Pulmonary artery endothelial cell (primary cell): ENCODE results near the gene GRID2. TPM values are rescaled to one million over a fixed set of nuclear protein-coding genes. Genes with fewer than 3 reads are reported as not detected.

Source experiments
- DNase-seq: peaks from one replicate; pipeline ENCODE4 v3.0.0-alpha.2; 2011; ENCODE audit warnings: low read depth, low spot score
- total RNA-seq: library from RNA; depleted of rRNA; stranded (reverse); fragments of >200 nt; gene quantifications from 2 replicates; pipeline ENCODE4 v1.2.3, GENCODE V29; 2014

Gene GRID2
- total RNA-seq, 1 donor from 2014 or later, result not detected

DNA sequence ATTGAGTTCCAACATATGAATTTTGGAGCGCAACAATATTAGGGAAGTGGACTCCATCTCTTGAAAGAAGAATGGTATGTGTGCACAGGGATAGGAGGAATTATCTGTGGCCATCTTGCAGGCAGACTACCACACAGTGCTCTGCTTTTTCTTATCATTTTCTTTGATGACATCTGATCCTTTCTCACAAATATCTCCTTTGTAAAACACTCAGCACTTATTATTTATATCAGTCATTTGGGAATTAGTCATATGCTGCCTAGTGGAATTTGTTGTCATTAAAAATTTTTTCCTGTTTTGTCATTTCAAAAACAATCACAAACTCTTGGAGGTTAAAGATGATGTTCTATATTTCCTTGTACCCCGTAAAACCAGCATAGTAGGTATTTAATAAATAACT, 1080.5 kb downstream of the GRID2 start:
- DNase-seq, result no peak

DNA sequence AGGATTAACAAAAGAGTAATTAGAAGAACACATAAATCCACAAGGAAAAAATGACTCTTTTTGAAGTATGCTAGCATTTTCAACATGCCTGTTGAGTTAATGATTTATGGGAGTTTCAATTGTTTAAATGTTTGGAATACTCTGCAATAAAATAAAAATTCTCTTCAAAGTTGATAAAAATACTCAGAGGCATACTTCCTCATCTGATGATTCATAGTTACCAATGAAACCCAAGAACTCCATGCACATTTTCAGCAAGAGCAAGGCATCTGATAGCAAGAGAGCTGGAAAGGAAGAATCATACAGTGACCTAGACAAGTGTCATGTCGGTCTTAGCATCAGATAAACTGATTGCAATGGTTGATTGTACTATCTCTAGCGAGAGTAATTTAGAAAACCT, 1081.1 kb downstream of the GRID2 start:
- DNase-seq, result no peak

DNA sequence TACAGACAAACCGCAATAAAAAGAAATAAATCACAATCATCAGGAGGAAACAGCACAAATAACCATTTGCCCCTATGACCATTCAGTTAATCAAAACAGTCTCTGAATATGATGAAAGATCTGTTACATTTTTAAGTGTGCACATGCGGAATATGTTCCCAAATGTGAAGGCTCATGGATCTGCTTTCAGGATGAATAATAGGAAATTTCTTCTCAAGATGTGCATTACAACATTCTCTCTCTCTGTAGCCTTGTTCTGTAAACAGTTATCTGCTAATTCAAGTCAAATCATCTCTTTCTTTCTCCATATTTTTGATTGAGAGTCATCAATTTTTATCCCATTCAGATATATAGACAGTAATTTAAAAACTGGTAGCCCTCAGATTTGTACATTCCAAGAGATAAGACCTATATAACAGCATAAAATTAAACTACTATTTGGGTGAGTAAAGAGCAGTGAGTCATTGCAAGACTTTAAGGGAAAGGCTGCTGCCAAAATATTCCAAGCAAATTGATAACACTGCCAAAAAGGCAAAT, 1090.8 kb downstream of the GRID2 start:
- DNase-seq, result no peak

GRCh38 chr4:93396272-93396671, 1092.5 kb downstream of the GRID2 start:
- DNase-seq, result no peak

GRCh38 chr4:93403571-93403970, 1099.8 kb downstream of the GRID2 start:
- no peak for DNase-seq

GRCh38 chr4:93407493-93408275, 1103.9 kb downstream of the GRID2 start:
- no peak for DNase-seq

- DNase-seq, result no peak
These were observed 1105.3 kb downstream of the GRID2 start for GRCh38 chr4:93409035-93409434.

DNA sequence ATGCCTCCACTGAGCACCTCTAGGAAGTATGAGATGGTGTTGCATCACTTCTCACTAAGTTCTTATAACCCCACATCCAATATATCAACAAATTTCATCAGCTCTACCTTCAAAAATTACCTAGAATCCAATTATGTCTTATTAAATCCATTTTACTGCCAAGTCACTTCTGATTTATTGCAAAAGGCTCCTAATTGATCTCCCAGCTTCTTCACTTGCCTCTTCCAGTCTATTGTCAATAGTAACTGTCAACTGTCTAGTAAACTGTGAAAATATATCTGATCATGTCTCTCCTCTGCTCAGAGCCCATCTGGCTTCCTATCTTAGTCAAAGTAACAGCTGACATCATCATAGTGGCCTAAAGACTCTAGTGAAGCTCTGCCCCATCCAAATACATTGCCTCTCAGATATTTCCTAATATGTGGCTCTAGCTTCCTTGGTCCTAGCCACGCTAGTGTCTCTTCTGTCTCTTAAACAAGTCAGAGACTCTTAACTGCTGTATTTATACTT, 1110.3 kb downstream of the GRID2 start:
- no peak for DNase-seq

GRCh38 chr4:93416344-93417128, 1112.8 kb downstream of the GRID2 start:
- DNase-seq, result no peak

GRCh38 chr4:93431371-93431770, 1127.6 kb downstream of the GRID2 start:
- DNase-seq, result no peak

DNA sequence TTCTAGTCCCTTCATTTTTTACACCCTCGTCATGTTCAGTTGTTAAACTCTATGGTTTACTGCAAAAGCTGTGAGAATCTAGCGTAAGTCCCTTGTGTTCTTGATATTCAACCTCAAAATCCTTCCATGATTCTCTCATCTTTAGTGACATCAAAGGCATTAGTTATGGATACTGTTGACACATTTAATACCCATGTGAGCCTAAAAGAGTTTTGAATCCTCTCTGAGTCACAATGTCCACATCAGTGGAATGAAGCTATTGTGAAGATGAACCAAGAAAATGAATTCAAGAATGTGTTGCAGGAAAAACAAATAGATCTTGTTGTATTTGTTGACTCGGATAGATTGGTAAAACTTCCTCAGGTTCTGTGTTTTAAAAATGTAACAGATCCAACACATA, 1130.1 kb downstream of the GRID2 start:
- DNase-seq, result no peak

- no peak for DNase-seq
These were observed 1132.3 kb downstream of the GRID2 start for GRCh38 chr4:93436000-93436626.

- DNase-seq, result no peak
These were observed 1134.2 kb downstream of the GRID2 start for GRCh38 chr4:93437991-93438390.

- no peak for DNase-seq
These were observed 1141.1 kb downstream of the GRID2 start for GRCh38 chr4:93444860-93445259.

DNA sequence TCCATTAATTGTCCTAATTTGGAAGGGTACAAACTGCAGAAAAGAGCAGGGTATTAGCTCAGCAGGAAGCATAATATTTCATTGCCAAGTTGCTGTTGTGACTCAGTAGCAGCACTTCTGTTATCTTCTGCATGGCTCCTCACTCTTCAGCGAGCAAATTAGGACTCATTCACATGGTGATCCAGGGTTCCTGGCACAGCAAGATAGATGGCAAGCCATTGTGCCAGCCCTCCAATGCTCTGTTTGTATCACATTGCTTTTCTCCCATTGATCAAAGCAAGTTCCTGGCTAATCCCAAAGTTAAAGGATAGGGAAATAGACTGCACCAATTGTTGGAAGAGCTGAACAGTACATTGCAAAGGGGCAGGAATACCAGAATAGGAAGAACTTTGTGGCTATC, 1142.3 kb downstream of the GRID2 start:
- no peak for DNase-seq

- DNase-seq, result no peak
These were observed 1145.0 kb downstream of the GRID2 start for GRCh38 chr4:93448691-93449293.

DNA sequence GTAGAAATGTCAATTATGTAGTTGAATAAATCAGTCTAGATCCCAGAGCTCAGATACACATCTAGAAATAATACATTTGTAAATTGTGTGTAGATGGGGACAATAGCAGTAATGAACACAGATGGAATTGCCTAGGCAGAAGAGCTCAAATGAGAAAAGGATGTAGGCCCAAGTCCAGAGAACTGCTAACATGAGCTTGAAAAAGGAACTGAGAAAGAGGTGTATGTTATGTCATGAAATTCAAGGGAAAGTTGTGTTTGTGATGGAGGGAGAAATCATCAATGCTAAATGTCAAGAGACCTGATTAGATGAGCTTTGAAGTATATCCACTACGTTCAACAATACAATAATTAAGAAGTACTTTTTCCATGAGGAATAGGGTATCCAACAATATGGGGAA, 1148.2 kb downstream of the GRID2 start:
- DNase-seq, result no peak

DNA sequence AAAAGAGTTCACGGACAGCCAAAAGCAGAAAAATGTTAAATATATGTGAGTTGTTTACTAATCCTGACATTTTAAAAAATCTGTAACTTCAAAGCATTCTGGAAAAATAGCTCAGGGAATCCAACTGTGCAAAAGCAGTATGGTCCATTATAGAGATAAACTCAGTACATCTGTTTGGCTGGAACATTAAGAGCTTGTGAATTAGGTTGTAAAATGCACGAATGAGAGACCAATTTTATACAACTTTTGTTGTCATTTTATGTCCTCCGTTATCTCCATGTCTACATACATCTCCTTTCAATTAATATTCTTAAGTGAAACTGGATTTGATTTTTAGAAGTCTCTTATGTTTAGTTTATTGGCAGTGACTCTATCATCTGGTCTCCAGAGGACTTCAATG, 1157.8 kb downstream of the GRID2 start:
- no peak for DNase-seq

GRCh38 chr4:93466446-93466845, 1162.7 kb downstream of the GRID2 start:
- no peak for DNase-seq

GRCh38 chr4:93467484-93468155, 1163.9 kb downstream of the GRID2 start:
- DNase-seq, result no peak

DNA sequence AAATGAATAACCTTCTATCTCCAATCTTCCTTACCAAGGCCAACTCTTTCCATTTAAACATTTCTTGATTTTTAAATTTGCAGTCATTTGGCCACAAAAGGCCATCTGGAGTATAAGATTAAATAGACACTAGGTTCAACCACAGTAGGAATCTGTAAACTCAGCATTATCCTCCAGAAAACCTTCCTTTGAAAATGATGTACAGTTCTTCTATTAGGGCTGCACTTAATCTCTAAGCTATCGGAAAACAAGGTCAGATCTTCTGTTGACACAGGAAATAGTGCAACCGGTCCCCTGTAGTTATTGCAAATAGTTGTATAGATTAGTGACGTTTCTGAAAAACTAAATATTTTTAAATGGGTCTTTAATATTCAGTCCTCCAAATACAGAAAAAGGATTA, 1165.8 kb downstream of the GRID2 start:
- DNase-seq, result no peak
